AG10803 (cell line): ENCODE data around the gene SERPINA4.

Experiments used
- DNase-seq: peaks from one replicate; pipeline ENCODE4 v3.0.0; 2010; ENCODE audit warnings: low read depth
- H3K4me3 ChIP-seq: 2 replicates; pipeline ENCODE4 v1.5.1; 2011; ENCODE audit warnings: mild to moderate bottlenecking, low read length, control low read depth
- CTCF ChIP-seq: conservative IDR thresholded peaks from 2 replicates; pipeline ENCODE4 v1.5.1; 2011; ENCODE audit warnings: mild to moderate bottlenecking, low read length, control low read depth, inconsistent platforms

Gene SERPINA4

GRCh38 chr14:94559638-94560290 is 1.5 kb upstream of the SERPINA4 start:
- no peak for TF ChIP-seq CTCF
- no peak for DNase-seq
- no peak overlapping the region for H3K4me3 ChIP-seq

GRCh38 chr14:94560291-94560665 is 964 bp upstream of the SERPINA4 start:
- H3K4me3 ChIP-seq: no peak overlapping the region
- no peak for TF ChIP-seq CTCF
- no peak for DNase-seq

GRCh38 chr14:94561656-94562010 is 391 bp downstream of the SERPINA4 start:
- DNase-seq: no peak
- no peak for TF ChIP-seq CTCF
- no peak overlapping the region for H3K4me3 ChIP-seq

GRCh38 chr14:94562022-94562421 is 780 bp downstream of the SERPINA4 start:
- no peak for TF ChIP-seq CTCF
- no peak overlapping the region for H3K4me3 ChIP-seq
- DNase-seq: no peak

GRCh38 chr14:94562941-94563883 is 2.0 kb downstream of the SERPINA4 start:
- TF ChIP-seq CTCF: no peak
- DNase-seq: no peak
- no peak overlapping the region for H3K4me3 ChIP-seq

- no peak for TF ChIP-seq CTCF
- no peak for DNase-seq
- H3K4me3 ChIP-seq: no peak overlapping the region
Observed at GRCh38 chr14:94564381-94564780, 3.1 kb downstream of the SERPINA4 start.

- no peak for TF ChIP-seq CTCF
- no peak for DNase-seq
- H3K4me3 ChIP-seq: no peak overlapping the region
Observed at GRCh38 chr14:94568186-94568585, 6.9 kb downstream of the SERPINA4 start.
